Tibial nerve (tissue), 4 donors: ENCODE results near the gene IPP. TPM values are rescaled to one million over a fixed set of nuclear protein-coding genes. Genes with fewer than 3 reads are reported as not detected.
A peak's percentile ranks its signal among the peaks of the same experiment; 100 is the strongest.
"Not testable (repeated sequence)": the region's sequence is repeated elsewhere in the genome, so short reads cannot be mapped to it uniquely, and the experiment has no call there.

Experiments
- DNase-seq, 2 donors: peaks; one replicate each; pipeline ENCODE4 v3.0.0-alpha.2; 2019; ENCODE audit warnings: low spot score in 2 of 2
- H3K27ac ChIP-seq, 4 donors: fragments of 200-600 bp; sonication (generic) in 3 of 4; one replicate each; pipeline ENCODE4 v1.5.1; 2017 to 2019; ENCODE audit warnings: mild to moderate bottlenecking in 1 of 4
- H3K27me3 ChIP-seq, 2 donors: fragments of 200-600 bp; sonication (generic) in 1 of 2; one replicate each; pipeline versions ENCODE4 v1.5.1 to v1.6.0; 2017 to 2019
- H3K36me3 ChIP-seq, 3 donors: fragments of 200-600 bp; sonication (generic); one replicate each; pipeline ENCODE4 v1.5.1; 2018 to 2019
- H3K4me1 ChIP-seq, 4 donors: fragments of 200-600 bp; sonication (generic) in 3 of 4; one replicate each; pipeline ENCODE4 v1.5.1; 2017 to 2019
- H3K4me3 ChIP-seq, 4 donors: fragments of 200-600 bp; sonication (generic) in 3 of 4; one replicate each; pipeline ENCODE4 v1.5.1; 2017 to 2019; ENCODE audit warnings: mild to moderate bottlenecking in 1 of 4, moderate library complexity in 1 of 4
- H3K9me3 ChIP-seq, 4 donors: fragments of 200-600 bp; sonication (generic) in 3 of 4; one replicate each; pipeline ENCODE4 v1.5.1; 2017 to 2019
- CTCF ChIP-seq, 5 experiments: fragments of 200-600 bp in 3 of 5; fragments of 450-650 bp in 2 of 5; sonication (generic) in 3 of 5; IDR thresholded peaks; one replicate each; pipeline ENCODE4 v1.5.1; 2016 to 2019; ENCODE audit warnings: antibody characterized with exemption in 5 of 5, mild to moderate bottlenecking in 3 of 5, moderate library complexity in 2 of 5
- EP300 ChIP-seq, 2 donors: sonication (generic); formaldehyde crosslinking; IDR thresholded peaks; one replicate each; pipeline ENCODE4 v1.6.1; 2017; ENCODE audit warnings: antibody characterized with exemption in 2 of 2, mild to moderate bottlenecking in 1 of 2
- POLR2A ChIP-seq, 2 donors: fragments of 450-650 bp; IDR thresholded peaks; one replicate each; pipeline ENCODE4 v1.6.1; 2017; ENCODE audit warnings: antibody characterized with exemption in 2 of 2, mild to moderate bottlenecking in 2 of 2, moderate library complexity in 2 of 2
- WGBS, 2 donors: methylation state at CpG; one replicate each; pipeline ENCODE4 v1.1.5; 2018; 5-methylcytosine and 5-hydroxymethylcytosine counted together
- total RNA-seq, 4 donors: library from RNA; depleted of rRNA; stranded (reverse); fragments of >200 nt; gene quantifications; one replicate each; pipeline ENCODE4 v1.1.0, GENCODE V29; 2016

IPP gene
- total RNA-seq, 4 donors from 2014 or later: 8.4 to 15.3 (median 13.9) TPM

GRCh38 chr1:45753248-45754037 is 3.0 kb upstream of the IPP start:
- 92 to 93% methylated on average over 11 of the region's 11 CpGs for WGBS, 2 donors

GRCh38 chr1:45752441-45753052 is 2.1 kb upstream of the IPP start:
- DNase-seq: no peak
- Histone ChIP-seq H3K9me3 (peaks cover 0 to 5% (median 0%) of the 10 kb centered on the region in 4 donors), H3K36me3 (no peaks in the 10 kb centered on the region), H3K4me1 (peaks cover 0 to 23% (median 8%) of the 10 kb centered on the region in 4 donors), H3K27ac (peak overlapping the region in 2 of 4 donors; percentile 93 to 99), H3K4me3 (no peak overlapping the region), H3K27me3 (no peaks in the 10 kb centered on the region)
- TF ChIP-seq CTCF (IDR thresholded peaks at IDR 0.05) (no peak), EP300 (IDR thresholded peaks at IDR 0.05) (no peak), POLR2A (IDR thresholded peaks at IDR 0.05) (no peak)
- 76 to 79% methylated on average over 2 of the region's 2 CpGs for WGBS, 2 donors

More at GRCh38 chr1:45753248-45754037, 3.0 kb upstream of the IPP start:
- no peak overlapping the region for H3K4me3 ChIP-seq
- TF ChIP-seq EP300 (IDR thresholded peaks at IDR 0.05) (no peak), POLR2A (IDR thresholded peaks at IDR 0.05) (no peak), CTCF (IDR thresholded peaks at IDR 0.05) (no peak)
- peaks cover 0 to 23% (median 8%) of the 10 kb centered on the region in 4 donors for H3K4me1 ChIP-seq
- H3K27me3 ChIP-seq: no peaks in the 10 kb centered on the region
- DNase-seq: no peak
- peaks cover 0 to 5% (median 0%) of the 10 kb centered on the region in 4 donors for H3K9me3 ChIP-seq
- no peaks in the 10 kb centered on the region for H3K36me3 ChIP-seq
- H3K27ac ChIP-seq: no peak overlapping the region

GRCh38 chr1:45752014-45752413 is 1.6 kb upstream of the IPP start:
- no peaks in the 10 kb centered on the region for H3K36me3 ChIP-seq
- H3K4me1 ChIP-seq: peaks cover 0 to 29% (median 8%) of the 10 kb centered on the region in 4 donors
- WGBS, 2 donors: 48 to 61% methylated on average over 2 of the region's 2 CpGs
- no peaks in the 10 kb centered on the region for H3K27me3 ChIP-seq
- TF ChIP-seq EP300 (IDR thresholded peaks at IDR 0.05) (no peak), POLR2A (IDR thresholded peaks at IDR 0.05) (no peak), CTCF (IDR thresholded peaks at IDR 0.05) (no peak)
- H3K4me3 ChIP-seq: no peak overlapping the region
- DNase-seq: no peak
- peak overlapping the region in 2 of 4 donors; percentile 93 to 99 for H3K27ac ChIP-seq
- peaks cover 0 to 5% (median 0%) of the 10 kb centered on the region in 4 donors for H3K9me3 ChIP-seq

- peak overlapping the region; percentile 86 to 99 (median 95) for H3K27ac ChIP-seq
- 83% methylated on average over 24 of the region's 24 CpGs for WGBS, 2 donors
These were observed 786 bp upstream of the IPP start for GRCh38 chr1:45751039-45751838.

GRCh38 chr1:45746922-45747321 is 3.5 kb downstream of the IPP start:
- peaks cover 0 to 45% (median 6%) of the 10 kb centered on the region in 4 donors for H3K4me1 ChIP-seq
- H3K36me3 ChIP-seq: peaks cover 0 to 41% (median 0%) of the 10 kb centered on the region in 3 donors
- H3K9me3 ChIP-seq: no peaks in the 10 kb centered on the region
- no peaks in the 10 kb centered on the region for H3K27me3 ChIP-seq
- H3K27ac ChIP-seq: no peak overlapping the region
- no peak for DNase-seq
- H3K4me3 ChIP-seq: no peak overlapping the region
- WGBS, 2 donors: 96 to 98% methylated on average over 12 of the region's 12 CpGs
- TF ChIP-seq CTCF (IDR thresholded peaks at IDR 0.05): no peak
- no peak for TF ChIP-seq POLR2A (IDR thresholded peaks at IDR 0.05)
- no peak for TF ChIP-seq EP300 (IDR thresholded peaks at IDR 0.05)

More at GRCh38 chr1:45751039-45751838, 786 bp upstream of the IPP start:
- H3K4me1 ChIP-seq: peaks cover 0 to 33% (median 8%) of the 10 kb centered on the region in 4 donors
- not testable (repeated sequence) for DNase-seq, H3K27me3 ChIP-seq, H3K36me3 ChIP-seq, H3K9me3 ChIP-seq
- H3K4me3 ChIP-seq: peak overlapping the region; percentile 44 to 78 (median 60)

- H3K4me1 ChIP-seq, DNase-seq, H3K4me3 ChIP-seq, H3K27me3 ChIP-seq, H3K9me3 ChIP-seq, H3K27ac ChIP-seq: not testable (repeated sequence)
- H3K36me3 ChIP-seq: peaks cover 0 to 41% (median 0%) of the 10 kb centered on the region in 3 donors
- WGBS, 2 donors: 62 to 63% methylated on average over 5 of the region's 5 CpGs
These were observed 10.8 kb downstream of the IPP start for GRCh38 chr1:45739641-45740156.
